ENCODE results near the gene FPR2.

GRCh38 chr19:51779181-51779580 is 18.2 kb downstream of the FPR2 start:
- TF ChIP-seq EZH2 (IDR thresholded peaks at IDR 0.05) (no peak), POLR2AphosphoS5 (IDR thresholded peaks at IDR 0.05; ENCODE audit: borderline replicate concordance, low read depth, low read length) (no peak), FOXP2 (optimal IDR thresholded peaks at IDR 0.05; ENCODE audit: control extremely low read depth, extremely low read length, insufficient read depth) (no peak)
